Fibroblast of the conjunctiva (primary cell): Measurements from ENCODE around the gene BPTF.
"Not testable (repeated sequence)": the region's sequence is repeated elsewhere in the genome, so short reads cannot be mapped to it uniquely, and the experiment has no call there.

ENCODE experiments used
- DNase-seq: peaks from one replicate; pipeline ENCODE4 v3.0.0-alpha.2; 2010; ENCODE audit warnings: low read depth

BPTF gene

DNA sequence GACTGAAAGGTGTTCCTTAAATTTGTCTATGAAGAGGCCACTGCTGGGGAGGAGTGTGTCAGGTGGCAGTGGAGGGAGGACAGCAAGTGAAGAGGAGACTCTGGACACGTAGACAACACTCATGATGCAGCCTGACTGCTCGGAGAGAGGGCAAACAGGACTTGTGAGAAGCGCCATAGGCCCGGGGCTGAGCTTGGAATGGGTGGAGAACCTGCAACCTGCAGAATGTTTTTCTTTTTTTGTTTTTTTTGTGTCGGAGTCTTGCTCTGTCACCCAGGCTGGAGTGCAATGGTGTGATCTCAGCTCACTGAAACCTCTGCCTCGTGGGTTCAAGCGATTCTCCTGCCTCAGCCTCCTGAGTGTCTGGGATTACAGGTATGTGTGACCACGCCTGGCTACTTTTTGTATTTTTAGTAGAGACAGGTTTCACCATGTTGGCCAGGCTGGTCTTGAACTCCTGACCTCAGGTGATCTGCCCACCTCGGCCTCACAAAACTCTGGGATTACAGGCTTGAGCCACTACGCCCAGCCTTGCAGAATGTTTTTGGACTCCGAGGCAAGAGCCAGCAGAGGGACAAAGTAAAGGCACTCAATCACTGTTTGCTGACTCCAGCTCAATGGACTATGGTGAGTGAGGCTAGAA is 189.9 kb downstream of the BPTF start:
- DNase-seq = no peak

DNA sequence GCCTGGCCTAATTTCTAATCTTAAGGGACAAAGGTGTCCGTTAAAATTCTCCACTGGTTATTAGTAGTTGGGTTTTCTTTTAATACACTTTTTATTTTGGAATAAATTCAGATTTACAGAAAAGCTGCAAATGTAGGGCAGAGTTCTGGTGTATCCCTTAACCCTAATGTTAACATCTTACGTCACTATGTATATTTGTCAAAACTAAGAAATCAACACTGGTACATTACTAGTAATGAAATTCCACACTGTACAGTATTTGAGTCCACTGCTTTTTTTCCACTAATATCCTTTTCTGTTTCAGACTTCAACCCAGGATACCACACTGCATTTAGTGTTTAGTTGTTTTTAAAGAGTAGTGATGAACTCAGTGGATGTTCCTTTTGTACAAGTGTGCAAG is 191.5 kb downstream of the BPTF start:
- DNase-seq = no peak

DNA sequence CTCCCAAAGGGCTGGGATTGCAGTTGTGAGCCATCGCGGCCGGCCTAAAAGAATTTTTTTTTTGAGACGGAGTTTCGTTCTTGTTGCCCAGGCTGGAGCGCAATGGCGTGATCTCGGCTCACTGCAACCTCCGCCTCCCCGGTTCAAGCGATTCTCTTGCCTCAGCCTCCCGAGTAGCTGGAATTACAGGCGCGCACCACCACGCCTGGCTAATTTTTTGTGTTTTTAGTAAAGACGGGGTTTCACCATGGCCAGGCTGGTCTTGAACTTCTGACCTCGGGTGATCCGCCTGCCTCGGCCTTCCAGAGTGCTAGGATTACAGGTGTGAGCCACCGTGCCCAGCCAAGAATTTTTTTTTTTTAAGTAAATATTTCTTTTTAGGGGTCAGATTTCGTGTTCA is 193.2 kb downstream of the BPTF start:
- not testable (repeated sequence) for DNase-seq

DNA sequence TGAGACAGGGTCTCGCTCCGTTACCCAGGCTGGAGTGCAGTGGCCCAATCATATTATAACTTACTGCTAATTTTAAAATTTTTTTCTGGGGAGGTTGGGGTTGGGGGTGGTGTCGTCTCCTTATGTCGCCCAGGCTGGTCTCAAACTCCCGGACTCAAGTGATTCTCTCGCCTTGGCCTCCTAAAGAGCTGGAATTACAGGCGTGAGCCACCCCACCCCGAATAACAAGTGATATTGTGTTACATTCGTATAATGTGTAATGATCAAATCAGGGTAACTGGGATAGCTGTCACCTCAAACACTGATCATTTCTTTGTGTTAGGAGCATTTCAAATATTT is 194.0 kb downstream of the BPTF start:
- DNase-seq = no peak

DNA sequence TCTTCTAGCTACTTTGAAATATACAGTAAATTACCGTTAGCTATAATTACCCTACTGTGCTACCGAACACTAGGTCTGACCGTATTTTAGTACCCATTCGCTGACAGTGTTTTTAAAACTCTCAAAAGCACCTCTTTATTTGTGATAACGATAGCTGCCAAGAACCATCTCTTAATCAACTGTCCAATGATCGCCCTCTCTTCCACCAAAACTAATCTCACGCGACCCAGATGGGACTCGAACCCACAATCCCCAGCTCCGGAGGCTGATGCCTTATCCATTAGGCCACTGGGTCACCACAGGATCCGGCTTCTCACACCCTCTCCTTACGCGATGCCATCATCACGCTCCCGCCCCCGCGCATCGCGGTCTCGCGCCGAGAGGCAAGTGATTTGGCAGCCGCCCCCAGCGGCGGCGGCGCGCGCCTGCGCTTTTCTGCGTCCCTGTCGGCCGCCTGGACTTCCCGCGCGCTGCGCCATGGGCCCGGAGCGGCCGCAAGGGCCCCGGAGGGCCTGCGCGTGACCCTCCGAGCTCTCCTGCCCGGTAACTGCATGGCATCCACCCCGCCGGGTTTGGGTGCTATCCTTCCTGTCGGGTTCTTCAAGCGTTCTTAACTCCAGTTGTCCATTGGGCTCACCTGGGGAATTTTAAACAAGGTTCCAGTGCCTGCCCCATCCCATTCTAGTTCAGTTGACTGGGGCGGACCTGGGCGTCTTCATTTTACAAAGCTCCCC is 194.5 kb downstream of the BPTF start:
- peak; percentile 95 for DNase-seq

DNA sequence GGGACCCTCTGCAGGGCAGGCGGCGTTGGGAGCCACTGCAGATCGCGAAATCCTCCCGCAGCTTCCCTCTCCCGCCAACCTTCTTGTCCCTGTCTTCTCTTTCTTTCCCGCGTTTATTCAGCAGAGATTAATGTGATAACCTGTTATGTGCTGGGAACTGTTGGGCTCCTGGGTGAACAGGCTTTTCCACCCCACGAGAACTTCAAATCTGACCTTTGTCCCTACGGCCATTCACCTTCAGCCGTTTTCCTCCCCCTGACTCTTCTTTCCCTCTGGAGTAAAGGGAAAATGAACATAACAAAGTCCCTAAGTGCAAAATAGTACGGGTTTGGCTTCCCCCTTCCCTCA is 195.1 kb downstream of the BPTF start:
- no peak for DNase-seq

DNA sequence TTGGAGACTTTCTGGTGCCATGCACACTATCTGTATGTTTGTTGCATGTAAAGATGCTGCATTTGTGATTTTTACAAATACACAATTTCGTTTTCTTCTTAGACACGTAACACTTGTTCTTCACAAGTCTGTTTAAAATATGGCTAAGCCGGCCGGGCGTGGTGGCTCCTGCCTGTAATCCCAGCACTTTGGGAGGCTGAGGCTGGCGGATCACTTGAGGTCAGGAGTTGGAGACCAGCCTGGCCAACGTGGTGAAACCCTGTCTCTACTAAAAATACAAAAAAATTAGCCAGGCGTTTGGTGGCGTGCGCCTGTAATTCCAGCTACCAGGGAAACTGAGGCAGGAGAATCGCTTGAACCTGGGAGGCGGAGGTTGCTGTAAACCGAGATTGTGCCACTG is 195.5 kb downstream of the BPTF start:
- not testable (repeated sequence) for DNase-seq

DNA sequence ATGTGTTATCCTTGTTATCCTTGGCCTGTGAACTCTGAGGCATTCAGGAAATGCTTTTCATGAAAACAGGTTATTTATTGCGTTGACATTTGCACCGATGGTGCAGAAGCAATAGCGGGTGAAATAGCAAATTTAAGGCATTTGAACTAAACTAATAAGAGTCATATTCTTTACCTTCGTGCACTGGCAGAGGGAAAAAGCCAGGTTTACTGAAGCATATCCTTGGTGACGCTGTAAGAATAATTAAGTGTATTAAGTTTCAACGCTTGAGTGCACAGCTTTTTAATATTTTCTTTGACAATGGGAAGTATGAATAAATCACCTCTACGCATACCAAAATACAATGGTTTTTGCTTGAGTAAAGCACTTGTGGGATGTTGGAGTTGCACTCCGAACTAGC is 196.7 kb downstream of the BPTF start:
- no peak for DNase-seq

DNA sequence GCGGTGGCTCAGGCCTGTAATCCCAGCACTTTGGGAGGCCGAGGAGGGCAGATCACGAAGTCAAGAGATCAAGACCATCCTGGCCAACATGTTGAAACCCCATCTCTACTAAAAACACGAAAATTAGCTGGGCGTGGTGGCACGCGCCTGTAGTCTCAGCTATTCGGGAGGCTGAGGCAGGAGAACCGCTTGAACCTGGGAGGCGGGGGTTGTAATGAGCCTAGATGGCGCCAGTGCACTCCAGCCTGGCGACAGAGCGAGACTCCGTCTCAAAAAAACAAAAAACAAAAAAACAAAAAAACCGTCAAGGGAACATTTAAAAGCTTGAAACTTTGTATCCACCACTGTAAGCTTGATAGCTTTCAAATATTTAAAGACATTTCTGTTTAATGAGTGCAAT is 197.2 kb downstream of the BPTF start:
- DNase-seq = not testable (repeated sequence)

DNA sequence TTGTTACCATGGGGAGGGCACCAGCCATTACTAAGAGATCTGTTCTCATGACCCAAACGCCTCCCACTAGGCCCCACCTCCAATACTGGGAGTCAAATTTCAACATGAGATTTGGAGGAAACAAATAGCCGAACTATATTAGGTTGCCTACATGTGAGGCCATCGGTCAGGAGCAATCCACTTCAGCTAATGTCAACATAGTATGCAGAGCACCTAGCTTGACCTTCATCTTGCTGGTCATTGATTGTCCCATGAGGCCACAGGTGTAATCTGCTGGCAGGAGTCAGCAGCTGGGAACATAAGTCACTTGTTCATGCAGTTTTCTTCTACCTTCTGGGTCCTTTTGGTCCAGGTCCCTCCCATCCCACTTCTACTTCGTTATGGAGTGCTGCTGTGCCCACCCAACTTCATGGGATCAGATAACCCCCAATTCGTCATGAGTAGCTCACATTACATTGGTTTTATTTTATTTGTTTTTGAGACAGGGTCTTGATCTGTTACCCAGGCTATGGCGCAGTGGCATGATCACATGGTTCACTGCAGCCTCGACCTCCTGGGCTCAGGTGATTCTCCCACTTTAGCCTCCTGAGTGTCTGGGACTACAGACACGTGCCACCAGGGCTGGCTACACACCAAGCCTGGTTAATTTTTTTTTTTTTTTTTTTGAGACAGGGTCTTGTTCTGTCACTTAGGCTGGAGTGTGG is 204.4 kb downstream of the BPTF start:
- DNase-seq = no peak
